Measurements from ENCODE around the gene LDLRAD3. TPM values are rescaled to one million over a fixed set of nuclear protein-coding genes. Genes with fewer than 3 reads are reported as not detected.

The LDLRAD3 gene
- total RNA-seq, 1 donor from 2014 or later = 10.9 TPM

GRCh38 chr11:35962369-35963138, 18.7 kb downstream of the LDLRAD3 start:
- no peak for DNase-seq

GRCh38 chr11:35963911-35964310, 20.0 kb downstream of the LDLRAD3 start:
- DNase-seq = no peak

- DNase-seq = no peak
These were observed 21.0 kb downstream of the LDLRAD3 start for GRCh38 chr11:35964841-35965240.

GRCh38 chr11:35967042-35967441, 23.2 kb downstream of the LDLRAD3 start:
- DNase-seq = no peak

- no peak for DNase-seq
These were observed 24.7 kb downstream of the LDLRAD3 start for GRCh38 chr11:35968386-35969088.

GRCh38 chr11:35969089-35970042, 25.5 kb downstream of the LDLRAD3 start:
- DNase-seq = no peak

GRCh38 chr11:35970445-35970844, 26.6 kb downstream of the LDLRAD3 start:
- no peak for DNase-seq

GRCh38 chr11:35971841-35972422, 28.1 kb downstream of the LDLRAD3 start:
- no peak for DNase-seq

GRCh38 chr11:35974882-35975589, 31.2 kb downstream of the LDLRAD3 start:
- DNase-seq = peak; percentile 70

GRCh38 chr11:35976434-35976833, 32.6 kb downstream of the LDLRAD3 start:
- no peak for DNase-seq

- DNase-seq = no peak
These were observed 34.3 kb downstream of the LDLRAD3 start for GRCh38 chr11:35978183-35978582.

- DNase-seq = no peak
These were observed 35.0 kb downstream of the LDLRAD3 start for GRCh38 chr11:35978891-35979290.

- no peak for DNase-seq
These were observed 37.0 kb downstream of the LDLRAD3 start for GRCh38 chr11:35980686-35981390.

GRCh38 chr11:35981581-35981980, 37.7 kb downstream of the LDLRAD3 start:
- DNase-seq = peak; percentile 79

GRCh38 chr11:35982061-35982460, 38.2 kb downstream of the LDLRAD3 start:
- no peak for DNase-seq

GRCh38 chr11:35983981-35984380, 40.1 kb downstream of the LDLRAD3 start:
- no peak for DNase-seq

- no peak for DNase-seq
These were observed 43.1 kb downstream of the LDLRAD3 start for GRCh38 chr11:35986947-35987346.

GRCh38 chr11:35990170-35990569, 46.3 kb downstream of the LDLRAD3 start:
- DNase-seq = no peak

GRCh38 chr11:35990816-35991215, 47.0 kb downstream of the LDLRAD3 start:
- no peak for DNase-seq

GRCh38 chr11:35992548-35992947, 48.7 kb downstream of the LDLRAD3 start:
- DNase-seq = no peak

GRCh38 chr11:35994421-35994820, 50.6 kb downstream of the LDLRAD3 start:
- DNase-seq = no peak
